GM18526 (cell line): ENCODE data around the gene HS2ST1.

Experiments
- POLR2A ChIP-seq: IDR thresholded peaks from 3 replicates; pipeline ENCODE4 v1.6.1; 2011; ENCODE audit not compliant: insufficient read length; ENCODE audit errors: extremely low read depth

The HS2ST1 gene

GRCh38 chr1:86914601-86914997, at the start of gene HS2ST1:
Gene HS2ST1 (plus strand): TSS chr1:86914635.
- TF ChIP-seq POLR2A, result peak; percentile 67

- TF ChIP-seq POLR2A, result no peak
Measured at GRCh38 chr1:86865973-86866637, 48.3 kb upstream of the HS2ST1 start.

- TF ChIP-seq POLR2A, result no peak
Measured at GRCh38 chr1:86866665-86867064, 47.8 kb upstream of the HS2ST1 start.

GRCh38 chr1:86868477-86868876, 46.0 kb upstream of the HS2ST1 start:
- no peak for TF ChIP-seq POLR2A

- TF ChIP-seq POLR2A, result no peak
Measured at GRCh38 chr1:86871001-86871400, 43.4 kb upstream of the HS2ST1 start.

GRCh38 chr1:86872086-86872485, 42.3 kb upstream of the HS2ST1 start:
- TF ChIP-seq POLR2A, result no peak

GRCh38 chr1:86875722-86876121, 38.7 kb upstream of the HS2ST1 start:
- no peak for TF ChIP-seq POLR2A

GRCh38 chr1:86887479-86888162, 26.8 kb upstream of the HS2ST1 start:
- no peak for TF ChIP-seq POLR2A

- no peak for TF ChIP-seq POLR2A
Measured at GRCh38 chr1:86888327-86888726, 26.1 kb upstream of the HS2ST1 start.

- no peak for TF ChIP-seq POLR2A
Measured at GRCh38 chr1:86905875-86906274, 8.6 kb upstream of the HS2ST1 start.

GRCh38 chr1:86906419-86906818, 8.0 kb upstream of the HS2ST1 start:
- TF ChIP-seq POLR2A, result no peak

GRCh38 chr1:86912281-86912900, 2.0 kb upstream of the HS2ST1 start:
- TF ChIP-seq POLR2A, result no peak

GRCh38 chr1:86913399-86913895, 988 bp upstream of the HS2ST1 start:
- no peak for TF ChIP-seq POLR2A

GRCh38 chr1:86913896-86914600, 387 bp upstream of the HS2ST1 start, which contains the start of gene SELENOF:
Gene SELENOF (minus strand): TSS chr1:86914126. CDS start chr1:86914111, 15 bp downstream.
- TF ChIP-seq POLR2A, result peak; percentile 82

- TF ChIP-seq POLR2A, result no peak
Measured at GRCh38 chr1:86914998-86915736, 732 bp downstream of the HS2ST1 start.

- no peak for TF ChIP-seq POLR2A
Measured at GRCh38 chr1:86915737-86916235, 1.4 kb downstream of the HS2ST1 start.
